Bronchial epithelial cell (primary cell): ENCODE measurements around the gene ARHGEF18. TPM values are rescaled to one million over a fixed set of nuclear protein-coding genes. Genes with fewer than 3 reads are reported as not detected.

Source experiments
- DNase-seq: peaks from one replicate; pipeline ENCODE4 v3.0.0-alpha.2; 2010; ENCODE audit warnings: low read depth
- FAIRE-seq: peaks from 2 replicates; lab custom pipeline; 2011; peaks lifted over from hg19 to GRCh38; lab: Jason Lieb, UNC
- H3K27me3 ChIP-seq: 2 replicates; pipeline ENCODE4 v1.5.1; 2011; ENCODE audit warnings: low read length; ENCODE audit not compliant: control insufficient read depth, insufficient read depth
- H3K36me3 ChIP-seq: 2 replicates; pipeline ENCODE4 v1.5.1; 2011; ENCODE audit warnings: low read length; ENCODE audit not compliant: control insufficient read depth, insufficient read depth
- H3K4me3 ChIP-seq: 2 replicates; pipeline ENCODE4 v1.5.1; 2011; ENCODE audit warnings: mild to moderate bottlenecking, low read depth, low read length, control low read depth
- total RNA-seq: library from RNA; depleted of rRNA; stranded (reverse); fragments of >200 nt; gene quantifications from 2 replicates; pipeline ENCODE4 v1.2.1, GENCODE V29; 2014
- TF ChIP-seq, protein P1 (sequence below): IDR thresholded peaks from 2 replicates; pipeline ENCODE4 v1.5.1; 2011; ENCODE audit warnings: mild to moderate bottlenecking, moderate library complexity, low read length, control low read depth, inconsistent platforms; ENCODE audit not compliant: insufficient read depth, severe bottlenecking

ARHGEF18 gene
- total RNA-seq, 1 donor from 2014 or later, result 78.7 TPM

- Histone ChIP-seq H3K4me3 (no peak overlapping the region), H3K27me3 (no peaks in the 10 kb centered on the region), H3K36me3 (no peaks in the 10 kb centered on the region)
- no peak for FAIRE-seq
- TF ChIP-seq, protein P1, sequence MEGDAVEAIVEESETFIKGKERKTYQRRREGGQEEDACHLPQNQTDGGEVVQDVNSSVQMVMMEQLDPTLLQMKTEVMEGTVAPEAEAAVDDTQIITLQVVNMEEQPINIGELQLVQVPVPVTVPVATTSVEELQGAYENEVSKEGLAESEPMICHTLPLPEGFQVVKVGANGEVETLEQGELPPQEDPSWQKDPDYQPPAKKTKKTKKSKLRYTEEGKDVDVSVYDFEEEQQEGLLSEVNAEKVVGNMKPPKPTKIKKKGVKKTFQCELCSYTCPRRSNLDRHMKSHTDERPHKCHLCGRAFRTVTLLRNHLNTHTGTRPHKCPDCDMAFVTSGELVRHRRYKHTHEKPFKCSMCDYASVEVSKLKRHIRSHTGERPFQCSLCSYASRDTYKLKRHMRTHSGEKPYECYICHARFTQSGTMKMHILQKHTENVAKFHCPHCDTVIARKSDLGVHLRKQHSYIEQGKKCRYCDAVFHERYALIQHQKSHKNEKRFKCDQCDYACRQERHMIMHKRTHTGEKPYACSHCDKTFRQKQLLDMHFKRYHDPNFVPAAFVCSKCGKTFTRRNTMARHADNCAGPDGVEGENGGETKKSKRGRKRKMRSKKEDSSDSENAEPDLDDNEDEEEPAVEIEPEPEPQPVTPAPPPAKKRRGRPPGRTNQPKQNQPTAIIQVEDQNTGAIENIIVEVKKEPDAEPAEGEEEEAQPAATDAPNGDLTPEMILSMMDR, result no peak
- no peak for DNase-seq
Observed at GRCh38 chr19:7328647-7329046, 20.1 kb upstream of the ARHGEF18 start.

DNA sequence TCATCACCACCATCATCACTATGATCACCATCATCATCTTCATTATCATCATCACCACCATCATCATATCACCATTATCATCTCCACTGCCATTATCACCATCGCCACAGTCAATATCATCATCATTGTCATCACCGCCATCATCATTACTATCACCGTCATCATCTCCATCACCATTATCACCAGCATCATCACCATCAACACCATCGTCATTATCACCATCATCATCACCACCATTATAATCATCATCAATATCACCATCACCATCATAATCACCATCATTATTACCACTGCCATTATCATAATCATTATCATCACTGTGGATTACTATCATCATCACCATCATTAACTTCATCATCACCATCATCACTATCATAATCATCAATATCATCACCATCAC, 17.3 kb upstream of the ARHGEF18 start:
- no peaks in the 10 kb centered on the region for H3K36me3 ChIP-seq
- no peak for DNase-seq
- no peaks in the 10 kb centered on the region for H3K27me3 ChIP-seq
- no peak for FAIRE-seq
- TF ChIP-seq, protein P1, result no peak
- no peak overlapping the region for H3K4me3 ChIP-seq

GRCh38 chr19:7333198-7334118, 15.3 kb upstream of the ARHGEF18 start:
- no peaks in the 10 kb centered on the region for H3K27me3 ChIP-seq
- TF ChIP-seq, protein P1, result no peak
- no peaks in the 10 kb centered on the region for H3K36me3 ChIP-seq
- no peak for FAIRE-seq
- no peak overlapping the region for H3K4me3 ChIP-seq
- DNase-seq, result peak; percentile 35

DNA sequence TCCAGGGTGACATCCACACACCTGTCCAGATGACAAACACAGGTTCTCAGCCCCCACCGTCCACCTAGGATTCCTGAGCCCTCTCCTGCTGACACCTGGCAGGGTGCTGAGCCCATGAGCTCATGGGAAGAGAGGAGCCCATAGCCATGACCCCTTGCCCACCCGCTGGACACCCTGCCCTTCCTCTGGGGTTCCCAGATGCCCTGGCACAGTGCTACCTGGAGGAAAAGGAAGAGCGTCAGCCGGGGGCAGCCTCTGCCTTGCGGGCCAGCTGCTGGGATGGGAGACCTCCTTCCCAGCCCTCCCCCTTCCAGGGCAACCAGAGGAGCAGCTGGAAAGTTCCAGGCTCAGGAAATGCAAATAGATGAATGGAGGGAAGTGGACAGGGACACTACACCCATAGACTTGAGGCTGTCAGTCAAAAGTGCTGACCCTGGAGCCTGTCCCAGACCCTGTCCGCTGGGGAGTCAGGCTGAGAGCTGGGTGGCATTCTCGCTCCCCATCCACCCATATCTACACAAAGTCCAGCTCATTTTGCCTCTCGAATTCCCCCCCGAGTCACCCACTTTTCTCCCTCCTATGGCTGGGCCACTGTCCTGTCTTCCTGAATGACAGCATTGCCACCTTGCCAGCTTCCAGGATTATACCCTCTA, 12.3 kb upstream of the ARHGEF18 start:
- no peaks in the 10 kb centered on the region for H3K36me3 ChIP-seq
- TF ChIP-seq, protein P1, result no peak
- DNase-seq (no peak), FAIRE-seq (no peak)
- no peaks in the 10 kb centered on the region for H3K27me3 ChIP-seq
- H3K4me3 ChIP-seq, result no peak overlapping the region

DNA sequence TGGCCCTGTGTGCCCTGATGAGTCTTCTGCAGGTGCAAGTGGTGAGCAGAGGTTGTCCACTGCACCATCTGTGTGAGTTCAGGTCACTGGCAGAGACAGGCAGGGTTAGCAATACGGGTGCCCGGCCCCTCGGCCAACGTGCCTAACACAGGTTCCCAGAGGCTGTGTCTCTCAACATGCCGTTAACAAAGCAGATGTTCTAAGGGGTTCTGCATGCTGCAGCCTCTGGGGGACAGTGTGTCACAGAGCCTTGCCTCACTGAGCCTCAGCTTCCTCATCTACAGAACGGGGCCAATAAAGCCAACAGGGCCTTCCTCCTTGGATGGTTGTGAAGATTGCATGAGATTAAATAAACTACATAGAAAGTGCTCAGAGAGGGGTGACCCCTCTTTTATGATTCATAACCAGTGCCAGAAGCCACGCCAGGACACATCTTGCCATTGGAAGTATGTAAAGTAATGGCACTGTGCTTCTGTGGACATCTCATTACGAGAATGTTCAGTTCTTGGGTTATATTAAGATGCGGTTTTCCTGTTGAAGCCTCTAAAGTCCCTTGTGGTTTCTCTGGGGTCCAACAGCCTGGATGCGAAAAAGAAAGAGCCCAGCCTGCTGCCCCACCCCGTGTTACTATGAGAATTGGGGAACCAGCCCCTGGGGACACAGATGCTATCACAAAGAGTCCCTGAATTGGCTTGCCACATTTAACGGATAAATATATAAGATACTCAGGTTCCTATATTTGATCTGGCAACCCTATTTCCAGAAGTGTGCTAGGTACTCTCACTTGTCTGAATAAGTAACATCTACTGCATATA, 11.2 kb upstream of the ARHGEF18 start:
- Histone ChIP-seq H3K4me3 (no peak overlapping the region), H3K36me3 (no peaks in the 10 kb centered on the region), H3K27me3 (no peaks in the 10 kb centered on the region)
- TF ChIP-seq, protein P1, result no peak
- FAIRE-seq, result no peak
- DNase-seq, result no peak
